Fibroblast of lung (primary cell): Measurements from ENCODE around the gene HTR2C. TPM values are rescaled to one million over a fixed set of nuclear protein-coding genes. Genes with fewer than 3 reads are reported as not detected.

ENCODE experiments used
- DNase-seq, 2 donors: peaks; one replicate each; pipeline versions ENCODE4 v3.0.0 to v3.0.0-alpha.2; 2010; ENCODE audit warnings: low read depth in 2 of 2
- H2AFZ ChIP-seq: 2 replicates; pipeline ENCODE4 v1.5.1; 2012; ENCODE audit warnings: low read length, control low read depth, inconsistent platforms
- H3K27ac ChIP-seq: 2 replicates; pipeline ENCODE4 v1.5.1; 2011; ENCODE audit warnings: low read length, control low read depth; ENCODE audit not compliant: insufficient read depth
- H3K27me3 ChIP-seq: 2 replicates; pipeline ENCODE4 v1.5.1; 2011; ENCODE audit warnings: mild to moderate bottlenecking, low read length; ENCODE audit not compliant: control insufficient read depth, insufficient read depth
- H3K36me3 ChIP-seq: 2 replicates; pipeline ENCODE4 v1.5.1; 2011; ENCODE audit warnings: low read length; ENCODE audit not compliant: control insufficient read depth, insufficient read depth
- H3K4me1 ChIP-seq: 2 replicates; pipeline ENCODE4 v1.5.1; 2011; ENCODE audit warnings: low read length; ENCODE audit not compliant: control insufficient read depth, insufficient read depth; ENCODE audit errors: extremely low read depth
- H3K4me2 ChIP-seq: 2 replicates; pipeline ENCODE4 v1.5.1; 2011; ENCODE audit warnings: low read length, control low read depth; ENCODE audit not compliant: insufficient read depth; ENCODE audit errors: extremely low read depth
- H3K4me3 ChIP-seq, 4 experiments: fragments of 200-600 bp in 1 of 4; sonication (generic) in 1 of 4; replicated peaks in 1 of 4; 2 replicates each; pipeline ENCODE4 v1.5.1; 2011 to 2016; ENCODE audit warnings: low read length in 4 of 4, low read depth in 3 of 4, mild to moderate bottlenecking in 3 of 4, control low read depth in 2 of 4, inconsistent platforms in 1 of 4, mixed read lengths in 1 of 4; ENCODE audit not compliant: insufficient read depth in 1 of 4; ENCODE audit errors: control extremely low read depth in 1 of 4
- H3K79me2 ChIP-seq: 2 replicates; pipeline ENCODE4 v1.5.1; 2012; ENCODE audit warnings: mild to moderate bottlenecking, low read length, inconsistent platforms; ENCODE audit not compliant: control insufficient read depth, insufficient read depth
- H3K9ac ChIP-seq: 2 replicates; pipeline ENCODE4 v1.5.1; 2011; ENCODE audit warnings: mild to moderate bottlenecking, low read length, control low read depth; ENCODE audit not compliant: insufficient read depth
- H3K9me3 ChIP-seq: 2 replicates; pipeline ENCODE4 v1.5.1; 2012; ENCODE audit warnings: low read depth, low read length; ENCODE audit not compliant: control insufficient read depth, insufficient read depth
- H4K20me1 ChIP-seq: 2 replicates; pipeline ENCODE4 v1.5.1; 2011; ENCODE audit warnings: low read length; ENCODE audit not compliant: control insufficient read depth, insufficient read depth; ENCODE audit errors: extremely low read depth
- CTCF ChIP-seq, 2 donors: IDR thresholded peaks in 1 of 2; conservative IDR thresholded peaks in 1 of 2; 1 replicate in 1 of 2; 2 replicates in 1 of 2; pipeline ENCODE4 v1.5.1; 2011 to 2012; ENCODE audit warnings: low read length in 2 of 2, control low read depth in 1 of 2, inconsistent platforms in 1 of 2, low read depth in 1 of 2, mild to moderate bottlenecking in 1 of 2
- EZH2 ChIP-seq: IDR thresholded peaks from 2 replicates; pipeline ENCODE4 v1.5.1; 2012; ENCODE audit warnings: low read length, control low read depth, mild to moderate bottlenecking; ENCODE audit errors: missing control alignments
- polyA plus RNA-seq, 2 donors: library from polyadenylated mRNA; depleted of rRNA in 1 of 2; stranded (reverse) in 1 of 2; unstranded in 1 of 2; fragments of >200 nt; gene quantifications; 2 replicates each; pipeline ENCODE4 v1.2.1, GENCODE V29; 2011 to 2012; ENCODE audit warnings: missing spikeins in 1 of 2
- total RNA-seq: library from RNA; depleted of rRNA; stranded (reverse); fragments of >200 nt; gene quantifications from 2 replicates; pipeline ENCODE4 v1.2.1, GENCODE V29; 2014

HTR2C gene
- total and polyA plus RNA-seq, 2 donors (not counting 1 experiment from before 2014, with no cell fraction given), result not detected

GRCh38 chrX:114774691-114775090 lies 190.8 kb downstream of the HTR2C start:
- Histone ChIP-seq H3K9ac (no peak overlapping the region), H3K27me3 (no peaks in the 10 kb centered on the region), H3K9me3 (no peaks in the 10 kb centered on the region), H3K4me2 (no peak overlapping the region), H2AFZ (no peak overlapping the region), H3K27ac (no peak overlapping the region), H3K4me3 (no peak overlapping the region), H3K36me3 (no peaks in the 10 kb centered on the region), H3K4me1 (no peaks in the 10 kb centered on the region), H3K79me2 (no peaks in the 10 kb centered on the region), H4K20me1 (no peaks in the 10 kb centered on the region)
- TF ChIP-seq EZH2 (no peak), CTCF (conservative IDR thresholded peaks at IDR 0.05 in 1 of 2, IDR thresholded peaks at IDR 0.05 in 1 of 2; ENCODE audit: low read depth in 1 of 2, low read length in 2 of 2) (no peak)
- DNase-seq, result no peak

GRCh38 chrX:114782925-114783324 lies 199.0 kb downstream of the HTR2C start:
- Histone ChIP-seq H3K9me3 (no peaks in the 10 kb centered on the region), H3K27ac (no peak overlapping the region), H3K36me3 (no peaks in the 10 kb centered on the region), H3K79me2 (no peaks in the 10 kb centered on the region), H3K4me1 (no peaks in the 10 kb centered on the region), H4K20me1 (no peaks in the 10 kb centered on the region), H3K4me2 (no peak overlapping the region), H3K27me3 (no peaks in the 10 kb centered on the region), H2AFZ (no peak overlapping the region), H3K9ac (no peak overlapping the region), H3K4me3 (no peak overlapping the region)
- TF ChIP-seq EZH2 (no peak), CTCF (conservative IDR thresholded peaks at IDR 0.05 in 1 of 2, IDR thresholded peaks at IDR 0.05 in 1 of 2; ENCODE audit: low read depth in 1 of 2, low read length in 2 of 2) (no peak)
- no peak for DNase-seq

GRCh38 chrX:114787061-114787460 lies 203.2 kb downstream of the HTR2C start:
- Histone ChIP-seq H2AFZ (no peak overlapping the region), H4K20me1 (no peaks in the 10 kb centered on the region), H3K9me3 (no peaks in the 10 kb centered on the region), H3K79me2 (no peaks in the 10 kb centered on the region), H3K4me1 (no peaks in the 10 kb centered on the region), H3K4me2 (no peak overlapping the region), H3K36me3 (no peaks in the 10 kb centered on the region), H3K4me3 (no peak overlapping the region), H3K27me3 (no peaks in the 10 kb centered on the region), H3K27ac (no peak overlapping the region), H3K9ac (no peak overlapping the region)
- DNase-seq, result no peak
- TF ChIP-seq EZH2 (no peak), CTCF (conservative IDR thresholded peaks at IDR 0.05 in 1 of 2, IDR thresholded peaks at IDR 0.05 in 1 of 2; ENCODE audit: low read depth in 1 of 2, low read length in 2 of 2) (no peak)
